H1 (cell line): ENCODE data around the gene COMT. TPM values are rescaled to one million over a fixed set of nuclear protein-coding genes. Genes with fewer than 3 reads are reported as not detected.
A peak's percentile ranks its signal among the peaks of the same experiment; 100 is the strongest.

ENCODE experiments used
- CTCF ChIA-PET: fragments of 300-600 bp; sonication (Branson Sonifier 250); formaldehyde crosslinking; loops from one replicate; lab custom pipeline; 2021; ENCODE audit not compliant: partially characterized antibody; lab: Charles Lee
- POLR2A ChIA-PET: fragments of 300-600 bp; sonication (Branson Sonifier 250); formaldehyde crosslinking; loops from one replicate; lab custom pipeline; 2021; ENCODE audit warnings: inconsistent platforms; ENCODE audit not compliant: partially characterized antibody; lab: Charles Lee
- DNase-seq, 2 experiments: peaks; one replicate each; pipeline versions ENCODE4 v3.0.0 to v3.0.0-alpha.2; 2010 to 2022; ENCODE audit warnings: low spot score in 2 of 2, low read depth in 1 of 2, mixed read lengths in 1 of 2
- FAIRE-seq: peaks from 2 replicates; lab custom pipeline; 2011; peaks lifted over from hg19 to GRCh38; lab: Jason Lieb, UNC
- H2AFZ ChIP-seq: 2 replicates; pipeline ENCODE4 v1.8.1; 2012; ENCODE audit warnings: low read length, inconsistent platforms
- H2AK5ac ChIP-seq: 2 replicates; pipeline ENCODE4 v1.6.1; 2013; ENCODE audit warnings: low read depth, low read length
- H2BK120ac ChIP-seq: replicated peaks from 2 replicates; pipeline ENCODE3; 2013; ENCODE audit warnings: low read depth, low read length, inconsistent platforms
- H2BK12ac ChIP-seq: 2 replicates; pipeline ENCODE4 v1.6.1; 2013; ENCODE audit warnings: low read depth, low read length
- H2BK15ac ChIP-seq: 2 replicates; pipeline ENCODE4 v1.6.1; 2013; ENCODE audit warnings: low read length
- H2BK20ac ChIP-seq: 2 replicates; pipeline ENCODE4 v1.6.1; 2013; ENCODE audit warnings: low read length
- H2BK5ac ChIP-seq: 2 replicates; pipeline ENCODE4 v1.6.1; 2013; ENCODE audit warnings: low read depth, low read length
- H3K14ac ChIP-seq: 2 replicates; pipeline ENCODE4 v1.6.1; 2013; ENCODE audit warnings: inconsistent platforms; ENCODE audit not compliant: insufficient read length
- H3K18ac ChIP-seq: 2 replicates; pipeline ENCODE4 v1.6.1; 2013; ENCODE audit warnings: low read length; ENCODE audit errors: extremely low read depth
- H3K23ac ChIP-seq: 2 replicates; pipeline ENCODE4 v1.6.1; 2013; ENCODE audit warnings: inconsistent platforms; ENCODE audit not compliant: insufficient read length
- H3K23me2 ChIP-seq: 2 replicates; pipeline ENCODE4 v1.6.1; 2013; ENCODE audit warnings: low read depth, low read length
- H3K27ac ChIP-seq: 2 replicates; pipeline ENCODE4 v1.6.1; 2011; ENCODE audit warnings: low read depth, low read length, inconsistent platforms
- H3K27me3 ChIP-seq, 4 experiments: replicated peaks in 1 of 4; 1 replicate in 1 of 4; 2 replicates in 3 of 4; pipeline versions ENCODE4 v1.6.1 to v1.8.1; 2011 to 2013; ENCODE audit warnings: low read length in 3 of 4, mild to moderate bottlenecking in 3 of 4, inconsistent platforms in 2 of 4, mixed read lengths in 2 of 4, moderate library complexity in 1 of 4; ENCODE audit not compliant: control insufficient read depth in 3 of 4, insufficient read depth in 3 of 4; ENCODE audit errors: extremely low read depth in 1 of 4
- H3K36me3 ChIP-seq, 4 experiments: 2 replicates each; pipeline versions ENCODE4 v1.6.1 to v1.8.1; 2011 to 2013; ENCODE audit warnings: mild to moderate bottlenecking in 4 of 4, low read length in 3 of 4, moderate library complexity in 2 of 4, control low read depth in 1 of 4, inconsistent platforms in 1 of 4; ENCODE audit not compliant: insufficient read depth in 4 of 4, control insufficient read depth in 2 of 4
- H3K4ac ChIP-seq: replicated peaks from 2 replicates; pipeline ENCODE3; 2013; ENCODE audit warnings: low read length, low read depth, mixed read lengths, inconsistent platforms; ENCODE audit not compliant: insufficient read length
- H3K4me1 ChIP-seq, 4 experiments: replicated peaks in 1 of 4; 1 replicate in 1 of 4; 2 replicates in 3 of 4; pipeline versions ENCODE4 v1.6.1 to v1.8.1; 2011 to 2013; ENCODE audit warnings: low read length in 3 of 4, inconsistent platforms in 2 of 4, mixed read lengths in 1 of 4; ENCODE audit not compliant: insufficient read depth in 4 of 4, control insufficient read depth in 3 of 4
- H3K4me2 ChIP-seq, 2 experiments: 2 replicates each; pipeline versions ENCODE4 v1.6.1 to v1.8.1; 2011 to 2013; ENCODE audit warnings: low read depth in 2 of 2, low read length in 2 of 2, control low read depth in 1 of 2, inconsistent platforms in 1 of 2, mild to moderate bottlenecking in 1 of 2; ENCODE audit not compliant: insufficient read depth in 1 of 2
- H3K4me3 ChIP-seq, 4 experiments: fragments of 200-600, 300-600 bp in 1 of 4; sonication (generic), shearing (Covaris generic), sonication (Bioruptor Twin) in 1 of 4; 2 replicates each; pipeline versions ENCODE4 v1.5.1 to v1.8.1; 2011 to 2016; ENCODE audit warnings: low read length in 4 of 4, low read depth in 3 of 4, control low read depth in 2 of 4, inconsistent platforms in 2 of 4, mild to moderate bottlenecking in 2 of 4, mixed read lengths in 1 of 4, moderate library complexity in 1 of 4; ENCODE audit not compliant: insufficient read depth in 2 of 4; ENCODE audit errors: extremely low read depth in 1 of 4
- H3K56ac ChIP-seq: replicated peaks from 2 replicates; pipeline ENCODE3; 2013; ENCODE audit warnings: low read depth, mild to moderate bottlenecking, mixed read lengths, low read length, inconsistent platforms; ENCODE audit not compliant: insufficient read length
- H3K79me1 ChIP-seq: 2 replicates; pipeline ENCODE4 v1.6.1; 2013; ENCODE audit warnings: low read depth, low read length, control low read depth
- H3K79me2 ChIP-seq, 2 experiments: 2 replicates each; pipeline versions ENCODE4 v1.6.1 to v1.8.1; 2012 to 2013; ENCODE audit warnings: low read length in 2 of 2, mild to moderate bottlenecking in 2 of 2, inconsistent platforms in 1 of 2; ENCODE audit not compliant: insufficient read depth in 2 of 2, control insufficient read depth in 1 of 2
- H3K9ac ChIP-seq, 4 experiments: replicated peaks in 1 of 4; 1 replicate in 1 of 4; 2 replicates in 3 of 4; pipeline versions ENCODE4 v1.6.1 to v1.8.1; 2011 to 2013; ENCODE audit warnings: low read depth in 3 of 4, low read length in 3 of 4, control low read depth in 2 of 4, mild to moderate bottlenecking in 2 of 4, moderate library complexity in 2 of 4, inconsistent platforms in 1 of 4; ENCODE audit errors: extremely low read depth in 1 of 4
- H3K9me3 ChIP-seq, 2 experiments: 2 replicates each; pipeline versions ENCODE4 v1.6.1 to v1.8.1; 2012 to 2013; ENCODE audit warnings: mild to moderate bottlenecking in 2 of 2, moderate library complexity in 2 of 2, control low read depth in 1 of 2, inconsistent platforms in 1 of 2, low read depth in 1 of 2, low read length in 1 of 2, mixed read lengths in 1 of 2; ENCODE audit not compliant: insufficient read depth in 2 of 2
- H4K20me1 ChIP-seq, 2 experiments: replicated peaks in 1 of 2; 2 replicates each; pipeline versions ENCODE3 to v1.8.1; 2011 to 2013; ENCODE audit warnings: inconsistent platforms in 2 of 2, low read length in 2 of 2, mild to moderate bottlenecking in 1 of 2; ENCODE audit not compliant: insufficient read depth in 2 of 2, control insufficient read depth in 1 of 2
- H4K5ac ChIP-seq: 2 replicates; pipeline ENCODE4 v1.6.1; 2013; ENCODE audit warnings: low read length, low read depth, mixed read lengths, inconsistent platforms; ENCODE audit not compliant: insufficient read length
- H4K8ac ChIP-seq: 2 replicates; pipeline ENCODE4 v1.8.0; 2013; ENCODE audit warnings: mild to moderate bottlenecking, moderate library complexity, low read length, inconsistent platforms; ENCODE audit not compliant: insufficient read depth; ENCODE audit errors: extremely low read depth
- H4K91ac ChIP-seq: replicated peaks from 2 replicates; pipeline ENCODE3; 2013; ENCODE audit warnings: low read length, mixed read lengths, inconsistent platforms; ENCODE audit not compliant: insufficient read length
- ASH2L ChIP-seq: fragments of 200-600, 300-600 bp; sonication (generic); IDR thresholded peaks from one replicate; pipeline ENCODE4 v1.7.1; 2017; ENCODE audit warnings: low read length
- ATF2 ChIP-seq: IDR thresholded peaks from 2 replicates; pipeline ENCODE4 v1.6.1; 2012; ENCODE audit warnings: low read length, inconsistent platforms
- BCL11A ChIP-seq, 2 experiments: IDR thresholded peaks; one replicate each; pipeline ENCODE4 v1.6.1; 2011; ENCODE audit warnings: low read depth in 2 of 2, low read length in 2 of 2, mild to moderate bottlenecking in 2 of 2
- CBX5 ChIP-seq: fragments of 300-800, 300-1000 bp; sonication (generic); IDR thresholded peaks from 2 replicates; pipeline ENCODE4 v1.7.1; 2016; ENCODE audit warnings: antibody characterized with exemption, low read length, low read depth
- E2F6 ChIP-seq: IDR thresholded peaks from 2 replicates; pipeline ENCODE4 v1.6.1; 2012; ENCODE audit warnings: inconsistent platforms
- EZH2 ChIP-seq: fragments of 200-600 bp; sonication (generic); IDR thresholded peaks from 2 replicates; pipeline ENCODE4 v1.7.1; 2012; ENCODE audit warnings: low read depth, mild to moderate bottlenecking, moderate library complexity, low read length, inconsistent platforms; ENCODE audit not compliant: severe bottlenecking
- PHF8 ChIP-seq: fragments of 200-600 bp; sonication (generic); conservative IDR thresholded peaks from 2 replicates; pipeline ENCODE4 v1.7.1; 2012; ENCODE audit warnings: low read depth, mild to moderate bottlenecking, inconsistent platforms, low read length, moderate library complexity
- POLR2AphosphoS5 ChIP-seq: IDR thresholded peaks from 2 replicates; pipeline ENCODE4 v1.6.1; 2011; ENCODE audit warnings: low read depth, low read length
- SAP30 ChIP-seq: fragments of 300-600 bp; sonication (generic); IDR thresholded peaks from 2 replicates; pipeline ENCODE4 v1.7.1; 2012; ENCODE audit warnings: low read length, moderate library complexity, mild to moderate bottlenecking, inconsistent platforms; ENCODE audit not compliant: insufficient read depth, insufficient replicate concordance
- TCF12 ChIP-seq: IDR thresholded peaks from 2 replicates; pipeline ENCODE4 v1.6.1; 2011; ENCODE audit warnings: low read depth, mild to moderate bottlenecking, low read length
- WGBS, 2 experiments: shearing (Covaris generic) in 1 of 2; methylation state at CpG; one replicate each; pipeline versions ENCODE4 v1.1.6 to v1.1.7; 2013 to 2015; ENCODE audit warnings: low lambda C conversion rate in 2 of 2, mixed read lengths in 2 of 2, inconsistent platforms in 1 of 2, low coverage in 1 of 2, missing lambda C conversion rate in 1 of 2; ENCODE audit not compliant: insufficient replicate concordance in 2 of 2, insufficient coverage in 1 of 2, insufficient read length in 1 of 2; ENCODE audit errors: extremely low coverage in 1 of 2, missing lambda C conversion rate in 1 of 2; 5-methylcytosine and 5-hydroxymethylcytosine counted together
- polyA plus RNA-seq, 7 experiments: library from polyadenylated mRNA; depleted of rRNA in 3 of 7; stranded (reverse) in 5 of 7; unstranded in 2 of 7; fragments of >200 nt in 5 of 7; fragments of 200-250 nt in 2 of 7; gene quantifications; 1 replicate in 5 of 7; 2 replicates in 1 of 7; 4 replicates in 1 of 7; pipeline versions ENCODE4 v1.2.1 to v1.2.3, GENCODE V29; 2011 to 2013; ENCODE audit warnings: missing spikeins in 2 of 7, mixed read lengths in 2 of 7
- total RNA-seq: library from RNA; stranded (reverse); fragmentation: NEBNext Ultra II Directional; extraction: Animal tissue kit (Norgen Biotek cat#: 25700); gene quantifications from 2 replicates; pipeline ENCODE4 v1.2.1, GENCODE V29; 2021

The COMT gene
- total and polyA plus RNA-seq, 2 of the 8 experiments (the other 6 are each of a cell fraction or from before 2014, with no cell fraction given): 15.2 to 33.7 TPM

GRCh38 chr22:19896665-19897355, 44.8 kb upstream of the COMT start:
- Histone ChIP-seq H3K27ac (no peak overlapping the region), H3K14ac (no peak overlapping the region), H3K79me1 (no peaks in the 10 kb centered on the region), H4K5ac (no peak overlapping the region), H3K36me3 (no peaks in the 10 kb centered on the region), H4K20me1 (no peaks in the 10 kb centered on the region), H3K56ac (no peak overlapping the region), H3K4me2 (no peak overlapping the region), H2BK12ac (0 out of 2 replicates have a peak overlapping the region, but pooled peaks have one; percentile 27), H3K27me3 (no peaks in the 10 kb centered on the region; a peak in 2 of 7 replicates), H3K4me1 (peaks cover 5 to 7% (median 6%) of the 10 kb centered on the region in 4 experiments), H2BK15ac (peak overlapping the region; percentile 88), H3K79me2 (no peaks in the 10 kb centered on the region), H3K23ac (no peak overlapping the region), H2AFZ (no peak overlapping the region), H3K9me3 (no peaks in the 10 kb centered on the region), H2BK120ac (no peak overlapping the region), H4K91ac (no peak overlapping the region), H3K9ac (no peak overlapping the region), H3K18ac (no peak overlapping the region), H2AK5ac (no peak overlapping the region), H2BK20ac (no peak overlapping the region), H3K4ac (no peak overlapping the region), H2BK5ac (no peak overlapping the region), H3K23me2 (no peaks in the 10 kb centered on the region), H4K8ac (peak overlapping the region; percentile 28; the same call in 1 of the 2 replicates), H3K4me3 (no peak overlapping the region)
- CTCF ChIA-PET: interaction anchor here (0.7 to 10.1 kb wide), 14 partner anchors 8 to 192 kb away, joined by 3 to 69 read pairs (median 4); no protein-coding TSS in a partner anchor
- FAIRE-seq (no peak), DNase-seq (no peak)
- 92% methylated on average over 14 of the region's 15 CpGs; no CpG with 5 or more reads in 1 of the 2 experiments for WGBS, 2 experiments
- POLR2A ChIA-PET: interaction anchor here (1.5 kb wide), 1 partner anchor 27 kb away, joined by 4 read pairs; no protein-coding TSS in a partner anchor
- no peak for TF ChIP-seq TCF12
- no peak for TF ChIP-seq SAP30
- TF ChIP-seq CBX5: no peak
- TF ChIP-seq ATF2: no peak
- TF ChIP-seq ASH2L: no peak
- no peak for TF ChIP-seq E2F6
- TF ChIP-seq BCL11A (IDR thresholded peaks at IDR 0.05; ENCODE audit: low read depth in 2 of 2, low read length in 2 of 2): no peak
- no peak for TF ChIP-seq PHF8
- no peak for TF ChIP-seq POLR2AphosphoS5
- no peak for TF ChIP-seq EZH2
